Erythroblast (primary cell): ENCODE measurements around the gene ZNF200.

Source experiments
- GATA1 ChIP-seq: IDR thresholded peaks from 2 replicates; pipeline ENCODE4 v1.6.1; 2011; ENCODE audit warnings: low read depth, mild to moderate bottlenecking, control low read depth, low read length, moderate library complexity
- POLR2A ChIP-seq: IDR thresholded peaks from 2 replicates; pipeline ENCODE4 v1.6.1; 2011; ENCODE audit warnings: mild to moderate bottlenecking, low read length

GRCh38 chr16:3249451-3249850 is 14.5 kb upstream of the ZNF200 start:
- TF ChIP-seq POLR2A (no peak), GATA1 (no peak)
